Epithelial cell of proximal tubule (primary cell): ENCODE data around the gene DIRAS1. TPM values are rescaled to one million over a fixed set of nuclear protein-coding genes. Genes with fewer than 3 reads are reported as not detected.

Experiments
- DNase-seq: peaks from one replicate; pipeline ENCODE4 v3.0.0-alpha.2; 2011; ENCODE audit warnings: low read depth
- H3K4me3 ChIP-seq: 2 replicates; pipeline ENCODE4 v1.5.1; 2011; ENCODE audit warnings: low read depth, mild to moderate bottlenecking, low read length
- CTCF ChIP-seq: conservative IDR thresholded peaks from 2 replicates; pipeline ENCODE4 v1.5.1; 2012; ENCODE audit warnings: low read depth, mild to moderate bottlenecking, low read length
- total RNA-seq: library from RNA; depleted of rRNA; stranded (reverse); fragments of >200 nt; gene quantifications from 2 replicates; pipeline ENCODE4 v1.2.3, GENCODE V29; 2015

DIRAS1 gene
- total RNA-seq, 1 donor from 2014 or later: not detected

GRCh38 chr19:2740314-2740656, 19.1 kb upstream of the DIRAS1 start:
- no peak for DNase-seq
- H3K4me3 ChIP-seq: no peak overlapping the region
- TF ChIP-seq CTCF: no peak

- TF ChIP-seq CTCF: no peak
- H3K4me3 ChIP-seq: peak within 1 kb of the TSS; percentile 98
Observed at GRCh38 chr19:2739602-2740313, 18.6 kb upstream of the DIRAS1 start, which contains the start of gene SLC39A3. TSS of gene SLC39A3 (minus strand) at chr19:2740017. CDS start at chr19:2737257, 2,760 bp downstream.

GRCh38 chr19:2736550-2737190, 15.5 kb upstream of the DIRAS1 start:
- no peak overlapping the region for H3K4me3 ChIP-seq
- no peak for DNase-seq
- TF ChIP-seq CTCF: no peak

More at GRCh38 chr19:2739602-2740313, 18.6 kb upstream of the DIRAS1 start, which contains the start of gene SLC39A3:
- peak; percentile 70 for DNase-seq

GRCh38 chr19:2735374-2735773, 14.2 kb upstream of the DIRAS1 start:
- no peak overlapping the region for H3K4me3 ChIP-seq
- no peak for DNase-seq
- no peak for TF ChIP-seq CTCF

GRCh38 chr19:2734589-2735288, 13.6 kb upstream of the DIRAS1 start:
- no peak for DNase-seq
- H3K4me3 ChIP-seq: no peak overlapping the region
- TF ChIP-seq CTCF: no peak

- no peak for TF ChIP-seq CTCF
- DNase-seq: no peak
- no peak overlapping the region for H3K4me3 ChIP-seq
Observed at GRCh38 chr19:2733930-2734588, 12.9 kb upstream of the DIRAS1 start.
